Calu3 (cell line): ENCODE results near the gene ASAP2. TPM values are rescaled to one million over a fixed set of nuclear protein-coding genes. Genes with fewer than 3 reads are reported as not detected.
A peak's percentile ranks its signal among the peaks of the same experiment; 100 is the strongest.

Experiments used
- BruUV-seq: library from RNA; stranded (reverse); fragments of 400-500 nt; replicated peaks from 2 replicates; lab custom pipeline; 2021; lab: Mats Ljungman, UMichigan
- CTCF ChIA-PET: fragments of 300-600 bp; sonication (Branson Sonifier 250); formaldehyde crosslinking; loops from one replicate; lab custom pipeline; 2022; ENCODE audit warnings: antibody characterized with exemption; lab: Charles Lee
- DNase-seq: peaks from one replicate; pipeline ENCODE4 v3.0.0; 2022
- H3K27ac Mint-ChIP-seq: one replicate; pipeline ENCODE4 v1.8.0; 2022; ENCODE audit warnings: mixed read lengths; ENCODE audit not compliant: unreplicated experiment
- H3K27me3 Mint-ChIP-seq: one replicate; pipeline ENCODE4 v1.8.0; 2022; ENCODE audit warnings: mixed read lengths; ENCODE audit not compliant: unreplicated experiment
- H3K36me3 Mint-ChIP-seq: one replicate; pipeline ENCODE4 v1.8.0; 2022; ENCODE audit warnings: mild to moderate bottlenecking, moderate library complexity, mixed read lengths; ENCODE audit not compliant: insufficient read depth, unreplicated experiment
- H3K4me1 Mint-ChIP-seq: one replicate; pipeline ENCODE4 v1.8.0; 2022; ENCODE audit warnings: mild to moderate bottlenecking, low read depth, mixed read lengths; ENCODE audit not compliant: unreplicated experiment
- H3K4me3 Mint-ChIP-seq: one replicate; pipeline ENCODE4 v1.8.0; 2022; ENCODE audit warnings: mild to moderate bottlenecking, low read depth, moderate library complexity, mixed read lengths; ENCODE audit not compliant: unreplicated experiment
- H3K9me3 Mint-ChIP-seq: one replicate; pipeline ENCODE4 v1.8.0; 2022; ENCODE audit warnings: low read depth, mixed read lengths; ENCODE audit not compliant: unreplicated experiment
- intact Hi-C: fragments of 100-400 bp; cut with micrococcal nuclease; formaldehyde crosslinking; loops from one replicate; pipeline ENCODE4 v1.10.0; 2022; ENCODE audit not compliant: unreplicated experiment
- total RNA-seq: library from RNA; stranded (reverse); gene quantifications from 2 replicates; pipeline ENCODE4 v1.2.3, GENCODE V29; 2022
- TF ChIP-seq, protein P1 (sequence below): fragments of 200-600 bp; IDR thresholded peaks from one replicate; pipeline ENCODE4 v1.8.0; 2022; ENCODE audit warnings: antibody characterized with exemption; ENCODE audit not compliant: unreplicated experiment

Gene ASAP2
- total RNA-seq, 1 experiment from 2014 or later: 78.6 TPM

DNA sequence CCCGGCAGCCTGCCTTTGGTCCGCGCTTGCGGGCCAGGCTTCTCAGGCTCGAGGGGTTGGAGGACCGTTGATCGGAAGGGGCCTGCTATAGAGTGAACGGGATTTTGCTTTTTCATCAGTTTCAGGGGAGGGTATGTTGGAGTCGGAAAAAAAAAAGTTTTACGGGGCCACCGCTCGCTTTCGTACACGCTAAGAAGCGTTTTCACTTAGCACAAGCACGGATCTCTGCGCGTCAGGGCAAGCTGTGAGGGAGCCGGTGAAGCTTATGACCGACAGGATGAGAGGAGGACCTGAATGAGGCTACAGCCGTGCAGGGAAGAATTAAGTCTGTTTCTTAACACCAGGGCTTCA is 217.3 kb downstream of the ASAP2 start:
- Mint-ChIP-seq H3K27ac (peak overlapping the region; percentile 83), H3K4me3 (no peak overlapping the region), H3K4me1 (peaks cover 23% of the 10 kb centered on the region), H3K9me3 (no peaks in the 10 kb centered on the region), H3K27me3 (no peaks in the 10 kb centered on the region), H3K36me3 (peaks cover 25% of the 10 kb centered on the region)
- TSS peak; percentile 86 for BruUV-seq
- no peak for DNase-seq
- TF ChIP-seq, protein P1, sequence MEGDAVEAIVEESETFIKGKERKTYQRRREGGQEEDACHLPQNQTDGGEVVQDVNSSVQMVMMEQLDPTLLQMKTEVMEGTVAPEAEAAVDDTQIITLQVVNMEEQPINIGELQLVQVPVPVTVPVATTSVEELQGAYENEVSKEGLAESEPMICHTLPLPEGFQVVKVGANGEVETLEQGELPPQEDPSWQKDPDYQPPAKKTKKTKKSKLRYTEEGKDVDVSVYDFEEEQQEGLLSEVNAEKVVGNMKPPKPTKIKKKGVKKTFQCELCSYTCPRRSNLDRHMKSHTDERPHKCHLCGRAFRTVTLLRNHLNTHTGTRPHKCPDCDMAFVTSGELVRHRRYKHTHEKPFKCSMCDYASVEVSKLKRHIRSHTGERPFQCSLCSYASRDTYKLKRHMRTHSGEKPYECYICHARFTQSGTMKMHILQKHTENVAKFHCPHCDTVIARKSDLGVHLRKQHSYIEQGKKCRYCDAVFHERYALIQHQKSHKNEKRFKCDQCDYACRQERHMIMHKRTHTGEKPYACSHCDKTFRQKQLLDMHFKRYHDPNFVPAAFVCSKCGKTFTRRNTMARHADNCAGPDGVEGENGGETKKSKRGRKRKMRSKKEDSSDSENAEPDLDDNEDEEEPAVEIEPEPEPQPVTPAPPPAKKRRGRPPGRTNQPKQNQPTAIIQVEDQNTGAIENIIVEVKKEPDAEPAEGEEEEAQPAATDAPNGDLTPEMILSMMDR: no peak
- CTCF ChIA-PET: no interaction called here
- intact Hi-C loops: no loop called here

DNA sequence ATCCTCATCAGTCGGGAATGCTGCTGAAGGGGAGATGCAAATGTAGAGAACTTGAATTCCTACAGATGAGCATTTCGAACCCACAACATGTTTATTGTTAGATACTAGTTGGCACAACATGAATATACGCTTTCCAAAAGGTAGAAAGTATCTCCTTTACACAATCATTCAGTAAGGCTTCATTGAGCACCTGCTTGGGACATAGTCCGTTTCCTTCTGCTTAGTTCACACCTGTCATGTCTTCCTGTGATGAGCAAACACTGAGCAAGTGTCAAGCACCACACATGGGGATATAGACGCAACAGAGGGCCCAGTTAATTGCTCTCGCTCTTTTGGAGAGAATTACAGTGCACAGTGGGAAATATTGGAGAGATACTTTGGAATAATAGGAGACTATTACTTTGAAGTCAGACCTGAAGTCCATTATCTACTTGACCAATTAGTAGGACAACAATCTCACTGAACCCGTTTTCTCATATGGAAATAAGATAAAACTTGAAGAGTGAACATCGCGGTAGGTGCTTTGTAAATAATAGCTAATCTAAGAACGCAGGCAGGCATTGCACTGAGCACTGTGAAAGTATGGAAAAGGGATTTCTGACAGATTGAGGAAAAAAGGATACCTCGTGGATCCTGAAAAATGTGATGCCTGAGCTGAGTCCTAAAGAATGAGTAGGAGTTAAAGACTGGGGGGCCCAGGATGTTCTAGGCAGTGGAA is 218.0 kb downstream of the ASAP2 start:
- no TSS peak for BruUV-seq
- Mint-ChIP-seq H3K27ac (peak overlapping the region; percentile 83), H3K36me3 (peaks cover 25% of the 10 kb centered on the region), H3K9me3 (no peaks in the 10 kb centered on the region), H3K4me3 (no peak overlapping the region), H3K27me3 (no peaks in the 10 kb centered on the region), H3K4me1 (peaks cover 23% of the 10 kb centered on the region)
- intact Hi-C loops: no loop called here
- TF ChIP-seq, protein P1: no peak
- CTCF ChIA-PET: no interaction called here
- DNase-seq: no peak

DNA sequence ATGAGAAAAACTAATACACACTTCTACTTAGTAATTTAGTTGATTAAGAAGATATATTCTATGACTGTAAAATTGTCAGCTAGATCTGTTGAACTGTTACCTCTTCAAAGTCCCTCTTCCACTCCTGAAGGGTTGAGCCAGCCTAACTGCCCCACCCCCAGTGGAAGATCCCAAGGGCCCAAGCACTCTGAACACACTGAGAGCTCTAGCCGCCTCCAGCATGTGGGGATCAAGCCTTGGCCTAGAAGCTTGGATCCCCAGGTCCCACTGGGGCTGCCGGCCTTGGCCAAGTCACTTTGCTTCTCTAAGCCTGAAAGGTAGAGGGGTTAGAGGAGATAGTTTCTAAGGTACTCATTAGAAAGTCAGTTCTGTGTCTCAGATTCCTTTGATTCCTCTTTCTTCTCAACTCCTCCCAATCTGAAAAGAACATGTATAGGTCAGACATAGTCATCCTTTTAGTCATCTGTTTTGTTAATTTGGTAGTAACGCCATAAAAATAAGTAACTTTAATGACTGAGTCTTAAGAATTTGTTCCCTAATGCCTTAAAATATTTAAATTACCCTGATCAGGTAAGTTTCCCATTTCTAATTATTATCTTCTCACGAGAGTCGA is 222.5 kb downstream of the ASAP2 start:
- CTCF ChIA-PET: no interaction called here
- H3K27me3 Mint-ChIP-seq: no peaks in the 10 kb centered on the region
- no peak overlapping the region for H3K27ac Mint-ChIP-seq
- H3K9me3 Mint-ChIP-seq: no peaks in the 10 kb centered on the region
- intact Hi-C loops: no loop called here
- no TSS peak for BruUV-seq
- no peaks in the 10 kb centered on the region for H3K4me1 Mint-ChIP-seq
- H3K36me3 Mint-ChIP-seq: peaks cover 32% of the 10 kb centered on the region
- TF ChIP-seq, protein P1: no peak
- no peak for DNase-seq
- H3K4me3 Mint-ChIP-seq: no peak overlapping the region

DNA sequence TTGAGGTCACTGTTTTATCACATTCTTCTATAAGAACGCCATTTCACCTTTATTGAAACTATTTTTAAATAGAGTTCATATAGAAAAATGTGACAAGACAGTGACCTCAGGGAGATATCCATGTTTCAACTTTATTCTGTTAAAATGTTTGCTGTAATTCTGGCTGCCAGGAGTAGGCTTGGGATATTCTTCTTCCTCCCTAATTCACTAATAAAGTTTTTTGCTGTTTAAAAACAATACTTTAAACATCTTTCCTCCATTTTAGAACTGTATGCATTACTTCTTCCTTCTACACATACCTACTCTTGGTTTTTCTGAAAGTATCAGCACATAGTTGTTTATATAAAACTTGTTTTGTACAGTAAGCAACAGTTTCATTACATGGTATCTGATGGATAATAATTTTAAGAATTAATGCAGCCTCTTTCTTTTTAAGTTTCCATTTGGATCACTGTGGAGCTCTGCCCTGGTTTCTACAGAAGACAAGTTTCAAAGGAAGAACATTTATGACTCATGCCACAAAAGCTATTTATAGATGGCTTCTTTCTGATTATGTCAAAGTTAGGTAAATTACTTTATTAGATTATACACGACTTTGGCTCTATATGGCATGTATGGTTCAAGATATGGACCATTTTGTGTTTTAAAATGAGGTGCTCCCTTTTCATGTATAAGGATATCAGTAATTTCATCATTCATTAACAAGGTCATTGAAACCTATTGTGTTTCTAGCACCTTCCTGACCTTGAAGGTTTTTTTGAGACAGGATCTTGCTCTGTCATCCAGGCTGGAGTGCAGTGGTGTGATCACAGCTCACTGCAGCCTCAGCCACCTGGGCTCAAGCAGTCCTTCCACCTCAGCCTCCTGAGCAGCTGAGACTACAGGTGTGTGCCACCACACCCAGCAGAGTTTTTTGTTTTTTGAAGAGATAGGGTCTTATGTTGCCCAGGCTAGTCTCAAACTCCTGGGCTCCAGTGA is 224.0 kb downstream of the ASAP2 start:
- no peaks in the 10 kb centered on the region for H3K4me1 Mint-ChIP-seq
- no TSS peak for BruUV-seq
- H3K9me3 Mint-ChIP-seq: no peaks in the 10 kb centered on the region
- H3K27me3 Mint-ChIP-seq: no peaks in the 10 kb centered on the region
- TF ChIP-seq, protein P1: no peak
- H3K36me3 Mint-ChIP-seq: peaks cover 29% of the 10 kb centered on the region
- no peak overlapping the region for H3K27ac Mint-ChIP-seq
- intact Hi-C loops: no loop called here
- H3K4me3 Mint-ChIP-seq: no peak overlapping the region
- CTCF ChIA-PET: no interaction called here
- DNase-seq: no peak
